MM.1S (cell line): Measurements from ENCODE around the gene HDLBP.

Experiments used
- CTCF ChIP-seq: fragments of 300-600 bp; sonication (generic); IDR thresholded peaks from 2 replicates; pipeline ENCODE4 v1.5.1; 2016; ENCODE audit warnings: antibody characterized with exemption, low read length, mixed read lengths
- EZH2phosphoT487 ChIP-seq: fragments of 300-600 bp; sonication (generic); IDR thresholded peaks from 2 replicates; pipeline ENCODE4 v1.6.1; 2018; ENCODE audit warnings: antibody characterized with exemption, low read length

- TF ChIP-seq CTCF, result no peak
- no peak for TF ChIP-seq EZH2phosphoT487
These were observed 35.0 kb upstream of the HDLBP start for GRCh38 chr2:241350530-241350877.
